Measurements from ENCODE around the gene STK36. TPM values are rescaled to one million over a fixed set of nuclear protein-coding genes. Genes with fewer than 3 reads are reported as not detected.
"Not testable (repeated sequence)": the region's sequence is repeated elsewhere in the genome, so short reads cannot be mapped to it uniquely, and the experiment has no call there.

STK36 gene
- total RNA-seq, 8 experiments from 2014 or later = 12.7 to 93.3 (median 26.0) TPM

- H3K4me1 ChIP-seq (replicated peaks in 1 of 2) = peaks cover 4 to 5% of the 10 kb centered on the region in 2 donors
- H3K27ac ChIP-seq = no peak overlapping the region
- ATAC-seq (replicated peaks in 6 of 8) = no peak
- in situ Hi-C loops (cut with MboI; ENCODE audit: low pct_unique_long_range_greater_than_20kb in 2 of 9, low sequenced_read_pairs in 9 of 9, unreplicated experiment in 9 of 9) = no loop called here
- no peak overlapping the region for H3K4me3 ChIP-seq
- 93 to 100% (median 100%) methylated on average over 1 to 6 of the region's 7 CpGs; no CpG with 5 or more reads in 5 of the 10 experiments for WGBS, 10 experiments
These were observed 7.2 kb upstream of the STK36 start for GRCh38 chr2:218664653-218665052.

GRCh38 chr2:218671097-218671653 lies 711 bp upstream of the STK36 start:
- Histone ChIP-seq H3K27ac (peak overlapping the region; percentile 87 to 90), H3K4me1 (replicated peaks in 1 of 2) (peaks cover 10 to 11% of the 10 kb centered on the region in 2 donors), H3K4me3 (peak overlapping the region; percentile 73 to 96 (median 87))
- ATAC-seq (replicated peaks in 6 of 8) = peak in 3 of 8 experiments; percentile 22 to 34 (median 28)
- 0 to 69% (median 50%) methylated on average over 3 to 10 of the region's 12 CpGs; no CpG with 5 or more reads in 1 of the 10 experiments for WGBS, 10 experiments
- in situ Hi-C loops (cut with MboI; ENCODE audit: low pct_unique_long_range_greater_than_20kb in 2 of 9, low sequenced_read_pairs in 9 of 9, unreplicated experiment in 9 of 9) = no loop called here

GRCh38 chr2:218679119-218679518 lies 7.2 kb downstream of the STK36 start:
- Histone ChIP-seq H3K4me1 (replicated peaks in 1 of 2) (no peaks in the 10 kb centered on the region), H3K27ac (no peak overlapping the region), H3K4me3 (no peak overlapping the region)
- in situ Hi-C loops (cut with MboI; ENCODE audit: low pct_unique_long_range_greater_than_20kb in 2 of 9, low sequenced_read_pairs in 9 of 9, unreplicated experiment in 9 of 9) = loop anchor here in 1 of 9 experiments (25.0 kb wide), 1 partner anchor 392 kb away; the partner anchor contains the start of gene TMBIM1
- ATAC-seq (replicated peaks in 6 of 8) = no peak
- WGBS, 10 experiments = 33 to 100% (median 90%) methylated on average over 1 to 4 of the region's 4 CpGs; no CpG with 5 or more reads in 4 of the 10 experiments

- in situ Hi-C loops (cut with MboI; ENCODE audit: low pct_unique_long_range_greater_than_20kb in 2 of 9, low sequenced_read_pairs in 9 of 9, unreplicated experiment in 9 of 9) = loop anchor here in 1 of 9 experiments (25.0 kb wide), 1 partner anchor 393 kb away; the partner anchor contains the start of gene TMBIM1
- 20 to 100% (median 88%) methylated on average over 1 to 2 of the region's 3 CpGs; no CpG with 5 or more reads in 3 of the 10 experiments for WGBS, 10 experiments
- H3K27ac ChIP-seq = no peak overlapping the region
- no peak overlapping the region for H3K4me3 ChIP-seq
- ATAC-seq (replicated peaks in 6 of 8) = no peak
- H3K4me1 ChIP-seq (replicated peaks in 1 of 2) = no peaks in the 10 kb centered on the region
These were observed 8.2 kb downstream of the STK36 start for GRCh38 chr2:218680061-218680460.

- in situ Hi-C loops (cut with MboI; ENCODE audit: low pct_unique_long_range_greater_than_20kb in 2 of 9, low sequenced_read_pairs in 9 of 9, unreplicated experiment in 9 of 9) = loop anchor here in 1 of 9 experiments (25.0 kb wide), 1 partner anchor 400 kb away; the partner anchor contains the start of gene TMBIM1
- not testable (repeated sequence) for H3K4me1 ChIP-seq (replicated peaks in 1 of 2); H3K4me3 ChIP-seq; H3K27ac ChIP-seq
- whole genome bisulfite sequencing, 10 experiments = 0 to 64% (median 24%) methylated on average over 1 to 5 of the region's 5 CpGs
- ATAC-seq (replicated peaks in 6 of 8) = peak; percentile 40 to 99 (median 80)
These were observed 15.6 kb downstream of the STK36 start for GRCh38 chr2:218687400-218688060.

GRCh38 chr2:218691234-218691633 lies 19.3 kb downstream of the STK36 start:
- Histone ChIP-seq H3K4me3 (no peak overlapping the region), H3K27ac (no peak overlapping the region), H3K4me1 (replicated peaks in 1 of 2) (no peaks in the 10 kb centered on the region)
- in situ Hi-C loops (cut with MboI; ENCODE audit: low pct_unique_long_range_greater_than_20kb in 2 of 9, low sequenced_read_pairs in 9 of 9, unreplicated experiment in 9 of 9) = loop anchor here in 1 of 9 experiments (25.0 kb wide), 1 partner anchor 404 kb away; the partner anchor contains the start of gene TMBIM1
- ATAC-seq (replicated peaks in 6 of 8) = peak in 2 of 8 experiments; percentile 88 to 89

GRCh38 chr2:218694405-218695145 lies 22.7 kb downstream of the STK36 start:
- 43 to 94% (median 73%) methylated on average over 1 to 3 of the region's 3 CpGs; no CpG with 5 or more reads in 3 of the 10 experiments for WGBS, 10 experiments
- ATAC-seq (replicated peaks in 6 of 8) = no peak
- no peak overlapping the region for H3K4me3 ChIP-seq
- in situ Hi-C loops (cut with MboI; ENCODE audit: low pct_unique_long_range_greater_than_20kb in 2 of 9, low sequenced_read_pairs in 9 of 9, unreplicated experiment in 9 of 9) = loop anchor here in 1 of 9 experiments (25.0 kb wide), 1 partner anchor 407 kb away; the partner anchor contains the start of gene TMBIM1
- H3K4me1 ChIP-seq (replicated peaks in 1 of 2) = no peaks in the 10 kb centered on the region
- H3K27ac ChIP-seq = no peak overlapping the region

GRCh38 chr2:218698885-218699284 lies 27.0 kb downstream of the STK36 start:
- in situ Hi-C loops (cut with MboI; ENCODE audit: low pct_unique_long_range_greater_than_20kb in 2 of 9, low sequenced_read_pairs in 9 of 9, unreplicated experiment in 9 of 9) = loop anchor here in 1 of 9 experiments (25.0 kb wide), 1 partner anchor 412 kb away; the partner anchor contains the start of gene TMBIM1
- no peak overlapping the region for H3K4me3 ChIP-seq

GRCh38 chr2:218701806-218702205 lies 29.9 kb downstream of the STK36 start:
- in situ Hi-C loops (cut with MboI; ENCODE audit: low pct_unique_long_range_greater_than_20kb in 2 of 9, low sequenced_read_pairs in 9 of 9, unreplicated experiment in 9 of 9) = loop anchor here in 1 of 9 experiments (25.0 kb wide), 1 partner anchor 135 kb away; the partner anchor contains the start of gene PRKAG3
- Histone ChIP-seq H3K4me1 (replicated peaks in 1 of 2) (no peaks in the 10 kb centered on the region), H3K27ac (no peak overlapping the region), H3K4me3 (no peak overlapping the region)
- ATAC-seq (replicated peaks in 6 of 8) = peak in 1 of 8 experiments; percentile 49
- 50 to 100% (median 75%) methylated on average over 1 to 2 of the region's 2 CpGs; no CpG with 5 or more reads in 2 of the 10 experiments for WGBS, 10 experiments

More at GRCh38 chr2:218698885-218699284, 27.0 kb downstream of the STK36 start:
- no peak overlapping the region for H3K27ac ChIP-seq
- 67 to 100% (median 97%) methylated on average over 1 to 6 of the region's 8 CpGs; no CpG with 5 or more reads in 5 of the 10 experiments for WGBS, 10 experiments
- ATAC-seq (replicated peaks in 6 of 8) = no peak
- no peaks in the 10 kb centered on the region for H3K4me1 ChIP-seq (replicated peaks in 1 of 2)

- ATAC-seq (replicated peaks in 6 of 8) = no peak
- H3K27ac ChIP-seq = no peak overlapping the region
- in situ Hi-C loops (cut with MboI; ENCODE audit: low pct_unique_long_range_greater_than_20kb in 2 of 9, low sequenced_read_pairs in 9 of 9, unreplicated experiment in 9 of 9) = loop anchor here in 1 of 9 experiments (25.0 kb wide), 1 partner anchor 134 kb away; the partner anchor contains the start of gene PRKAG3
- H3K4me3 ChIP-seq = no peak overlapping the region
- 70 to 93% (median 86%) methylated on average over 2 to 4 of the region's 4 CpGs; no CpG with 5 or more reads in 1 of the 10 experiments for WGBS, 10 experiments
- H3K4me1 ChIP-seq (replicated peaks in 1 of 2) = no peaks in the 10 kb centered on the region
These were observed 31.5 kb downstream of the STK36 start for GRCh38 chr2:218703341-218703740.

GRCh38 chr2:218708086-218708485 lies 36.2 kb downstream of the STK36 start:
- no peak overlapping the region for H3K4me3 ChIP-seq

GRCh38 chr2:218709908-218710307 lies 38.0 kb downstream of the STK36 start:
- Histone ChIP-seq H3K4me3 (no peak overlapping the region), H3K27ac (no peak overlapping the region), H3K4me1 (replicated peaks in 1 of 2) (peaks cover 0 to 4% of the 10 kb centered on the region in 2 donors)
- no peak for ATAC-seq (replicated peaks in 6 of 8)
- in situ Hi-C loops (cut with MboI; ENCODE audit: low pct_unique_long_range_greater_than_20kb in 2 of 9, low sequenced_read_pairs in 9 of 9, unreplicated experiment in 9 of 9) = loop anchor here in 2 of 9 experiments (10.0 to 25.0 kb wide), 2 partner anchors 75 to 127 kb away; partner anchors contain the start of genes CYP27A1 (in 1 of the 2) and PRKAG3 (in 1 of the 2)
- WGBS, 10 experiments = 29 to 100% (median 92%) methylated on average over 3 to 8 of the region's 8 CpGs; no CpG with 5 or more reads in 3 of the 10 experiments

More at GRCh38 chr2:218708086-218708485, 36.2 kb downstream of the STK36 start:
- 13 to 100% (median 82%) methylated on average over 1 to 4 of the region's 4 CpGs; no CpG with 5 or more reads in 1 of the 10 experiments for WGBS, 10 experiments
- Histone ChIP-seq H3K4me1 (replicated peaks in 1 of 2) (peaks cover 0 to 4% of the 10 kb centered on the region in 2 donors), H3K27ac (no peak overlapping the region)
- ATAC-seq (replicated peaks in 6 of 8) = no peak
- in situ Hi-C loops (cut with MboI; ENCODE audit: low pct_unique_long_range_greater_than_20kb in 2 of 9, low sequenced_read_pairs in 9 of 9, unreplicated experiment in 9 of 9) = loop anchor here in 1 of 9 experiments (25.0 kb wide), 1 partner anchor 129 kb away; the partner anchor contains the start of gene PRKAG3

Measured in motor neuron (in vitro differentiated cells).